IMR-90 (cell line): ENCODE measurements around the gene SUB1. TPM values are rescaled to one million over a fixed set of nuclear protein-coding genes. Genes with fewer than 3 reads are reported as not detected.

ENCODE experiments used
- ATAC-seq: fragments of 200-7000 bp; cut with Tn5 transposase; 2 replicates; pipeline ENCODE4 v1.9.1; 2020; ENCODE audit warnings: low read depth, mild to moderate bottlenecking, moderate library complexity
- BruUV-seq: library from RNA; stranded (reverse); fragments of 400-500 nt; replicated peaks from 2 replicates; lab custom pipeline; 2021; lab: Mats Ljungman, UMichigan
- CTCF ChIA-PET: fragments of 300-600 bp; formaldehyde crosslinking; extraction: SDS; loops from one replicate; lab custom pipeline; 2021; ENCODE audit warnings: antibody characterized with exemption; lab: Yijun Ruan, JAX
- POLR2A ChIA-PET: fragments of 300-600 bp; sonication (Branson Sonifier 250); formaldehyde crosslinking; loops from one replicate; lab custom pipeline; 2022; ENCODE audit warnings: antibody characterized with exemption; ENCODE audit not compliant: unreplicated experiment; lab: Charles Lee
- DNase-seq: peaks from one replicate; pipeline ENCODE4 v3.0.0; 2013
- H2AFZ ChIP-seq: replicated peaks from 2 replicates; pipeline ENCODE3; 2013; ENCODE audit warnings: low read length, mild to moderate bottlenecking; ENCODE audit not compliant: poor library complexity
- H2AK5ac ChIP-seq: 2 replicates; pipeline ENCODE4 v1.6.1; 2013; ENCODE audit warnings: low read depth, low read length, inconsistent platforms
- H2AK9ac ChIP-seq: replicated peaks from 2 replicates; pipeline ENCODE3; 2013; ENCODE audit warnings: mild to moderate bottlenecking, low read depth, low read length, moderate library complexity; ENCODE audit not compliant: poor library complexity
- H2BK120ac ChIP-seq: 2 replicates; pipeline ENCODE4 v1.6.1; 2013; ENCODE audit warnings: low read depth, low read length, inconsistent platforms
- H2BK15ac ChIP-seq: 3 replicates; pipeline ENCODE4 v1.6.1; 2013; ENCODE audit warnings: low read depth, low read length, inconsistent platforms
- H2BK20ac ChIP-seq: 2 replicates; pipeline ENCODE4 v1.6.1; 2013; ENCODE audit warnings: low read depth, mild to moderate bottlenecking, inconsistent platforms, low read length, moderate library complexity
- H2BK5ac ChIP-seq: 2 replicates; pipeline ENCODE4 v1.6.1; 2013; ENCODE audit warnings: mild to moderate bottlenecking, low read depth, low read length, inconsistent platforms; ENCODE audit not compliant: poor library complexity, severe bottlenecking
- H3K14ac ChIP-seq: replicated peaks from 2 replicates; pipeline ENCODE4 v1.6.1; 2013; ENCODE audit warnings: low read depth, low read length, inconsistent platforms
- H3K18ac ChIP-seq: 2 replicates; pipeline ENCODE4 v1.6.1; 2013; ENCODE audit warnings: low read depth, low read length, control low read depth
- H3K23ac ChIP-seq: 2 replicates; pipeline ENCODE4 v1.6.1; 2013; ENCODE audit warnings: low read depth, low read length, inconsistent platforms
- H3K27ac ChIP-seq: 2 replicates; pipeline ENCODE4 v1.5.1; 2013; ENCODE audit warnings: mild to moderate bottlenecking, control low read depth, low read length; ENCODE audit not compliant: insufficient read depth
- H3K27me3 ChIP-seq: 2 replicates; pipeline ENCODE4 v1.6.1; 2013; ENCODE audit warnings: low read length; ENCODE audit not compliant: control insufficient read depth, insufficient read depth
- H3K36me3 ChIP-seq: 2 replicates; pipeline ENCODE4 v1.6.1; 2013; ENCODE audit warnings: low read length, mixed read lengths; ENCODE audit not compliant: control insufficient read depth, insufficient read depth
- H3K4ac ChIP-seq: 2 replicates; pipeline ENCODE4 v1.6.1; 2013; ENCODE audit warnings: low read depth, low read length, inconsistent platforms
- H3K4me1 ChIP-seq: 2 replicates; pipeline ENCODE4 v1.6.1; 2013; ENCODE audit warnings: low read length, mixed read lengths; ENCODE audit not compliant: control insufficient read depth, insufficient read depth
- H3K4me2 ChIP-seq: 2 replicates; pipeline ENCODE4 v1.6.1; 2013; ENCODE audit warnings: low read depth, mild to moderate bottlenecking, control low read depth, low read length, moderate library complexity
- H3K4me3 ChIP-seq: 2 replicates; pipeline ENCODE4 v1.5.1; 2013; ENCODE audit warnings: low read depth, mild to moderate bottlenecking, control low read depth, low read length, moderate library complexity; ENCODE audit not compliant: insufficient read depth
- H3K56ac ChIP-seq: 2 replicates; pipeline ENCODE4 v1.6.1; 2013; ENCODE audit warnings: low read length, inconsistent platforms; ENCODE audit not compliant: insufficient read depth; ENCODE audit errors: extremely low read depth
- H3K79me1 ChIP-seq, 2 experiments: 2 replicates each; pipeline ENCODE4 v1.6.1; 2013; ENCODE audit warnings: low read length in 2 of 2, inconsistent platforms in 1 of 2, low read depth in 1 of 2
- H3K9ac ChIP-seq: 2 replicates; pipeline ENCODE4 v1.6.1; 2013; ENCODE audit warnings: low read depth, low read length, control low read depth
- H3K9me1 ChIP-seq: 2 replicates; pipeline ENCODE4 v1.6.1; 2013; ENCODE audit warnings: low read length, inconsistent platforms; ENCODE audit not compliant: insufficient read depth
- H3K9me3 ChIP-seq: 2 replicates; pipeline ENCODE4 v1.6.1; 2013; ENCODE audit warnings: low read length; ENCODE audit not compliant: control insufficient read depth, insufficient read depth
- H4K20me1 ChIP-seq: 2 replicates; pipeline ENCODE4 v1.6.1; 2013; ENCODE audit warnings: low read length, inconsistent platforms; ENCODE audit not compliant: insufficient read depth
- H4K5ac ChIP-seq: 2 replicates; pipeline ENCODE4 v1.6.1; 2013; ENCODE audit warnings: mild to moderate bottlenecking, low read depth, low read length, control low read depth
- H4K8ac ChIP-seq, 2 experiments: 2 replicates each; pipeline ENCODE4 v1.6.1; 2013; ENCODE audit warnings: low read depth in 2 of 2, low read length in 2 of 2, control low read depth in 1 of 2, inconsistent platforms in 1 of 2
- H4K91ac ChIP-seq: 2 replicates; pipeline ENCODE4 v1.6.1; 2013; ENCODE audit warnings: low read depth, low read length, inconsistent platforms; ENCODE audit not compliant: insufficient read depth
- CEBPB ChIP-seq: IDR thresholded peaks from 2 replicates; pipeline ENCODE4 v1.6.1; 2012; ENCODE audit warnings: low read depth, low read length, improper control_type of control experiment
- CTCF ChIP-seq: conservative IDR thresholded peaks from 2 replicates; pipeline ENCODE4 v1.5.1; 2012; ENCODE audit warnings: mild to moderate bottlenecking, low read depth, low read length, improper control_type of control experiment
- ELK1 ChIP-seq: fragments of 150-350 bp; IDR thresholded peaks from 2 replicates; pipeline ENCODE4 v1.6.1; 2016; ENCODE audit warnings: low read depth, mild to moderate bottlenecking, low read length, moderate library complexity, borderline replicate concordance
- FOS ChIP-seq: fragments of 150-350 bp; IDR thresholded peaks from 2 replicates; pipeline ENCODE4 v1.6.1; 2016; ENCODE audit warnings: low read depth, low read length
- MAZ ChIP-seq: IDR thresholded peaks from 2 replicates; pipeline ENCODE4 v1.6.1; 2012; ENCODE audit warnings: low read depth, mild to moderate bottlenecking, low read length, improper control_type of control experiment, moderate library complexity, borderline replicate concordance
- MXI1 ChIP-seq: IDR thresholded peaks from 2 replicates; pipeline ENCODE4 v1.6.1; 2012; ENCODE audit warnings: low read depth, mild to moderate bottlenecking, low read length, moderate library complexity, borderline replicate concordance
- NFE2L2 ChIP-seq: fragments of 150-350 bp; IDR thresholded peaks from 2 replicates; pipeline ENCODE4 v1.6.1; 2016; ENCODE audit warnings: low read depth, mild to moderate bottlenecking, low read length
- POLR2A ChIP-seq: IDR thresholded peaks from 2 replicates; pipeline ENCODE4 v1.6.1; 2012; ENCODE audit warnings: mild to moderate bottlenecking, low read depth, low read length
- RAD21 ChIP-seq: IDR thresholded peaks from 2 replicates; pipeline ENCODE4 v1.6.1; 2012; ENCODE audit warnings: low read length, improper control_type of control experiment
- RCOR1 ChIP-seq: IDR thresholded peaks from 2 replicates; pipeline ENCODE4 v1.6.1; 2012; ENCODE audit warnings: mild to moderate bottlenecking, low read length, improper control_type of control experiment; ENCODE audit not compliant: insufficient replicate concordance
- RFX5 ChIP-seq: IDR thresholded peaks from 2 replicates; pipeline ENCODE4 v1.8.0; 2012; ENCODE audit warnings: low read depth, mild to moderate bottlenecking, low read length, moderate library complexity
- SMC3 ChIP-seq: fragments of 150-350 bp; IDR thresholded peaks from 2 replicates; pipeline ENCODE4 v1.6.1; 2016; ENCODE audit warnings: low read depth, mild to moderate bottlenecking, antibody characterized with exemption, low read length, moderate library complexity
- WGBS, 2 experiments: methylation state at CpG; one replicate each; pipeline versions ENCODE4 v1.1.5 to v1.1.7; 2013; ENCODE audit warnings: missing lambda C conversion rate in 2 of 2; ENCODE audit not compliant: insufficient read length in 1 of 2; ENCODE audit errors: extremely low coverage in 2 of 2; 5-methylcytosine and 5-hydroxymethylcytosine counted together
- dilution Hi-C: fragments of 300-500 bp; cut with HindIII; formaldehyde crosslinking; loops from one replicate; pipeline ENCODE4 v1.14.3; 2018; ENCODE audit warnings: low sequenced_read_pairs; ENCODE audit not compliant: unreplicated experiment
- in situ Hi-C: fragments of 300-500 bp; cut with MboI; formaldehyde crosslinking; loops from 3 replicates; pipeline ENCODE4 v1.14.3; 2019; ENCODE audit warnings: low sequenced_read_pairs, inconsistent platforms, mixed read lengths
- intact Hi-C: fragments of 100-400 bp; cut with micrococcal nuclease; formaldehyde crosslinking; loops from 2 replicates; pipeline ENCODE4 v1.10.0; 2022
- polyA plus RNA-seq, 3 experiments: library from polyadenylated mRNA; depleted of rRNA; stranded (reverse); fragments of >200 nt; gene quantifications; 2 replicates each; pipeline ENCODE4 v1.2.3, GENCODE V29; 2012; ENCODE audit warnings: low replicate concordance in 1 of 3
- total RNA-seq: library from RNA; depleted of rRNA; stranded (reverse); fragments of >200 nt; gene quantifications from 2 replicates; pipeline ENCODE4 v1.2.3, GENCODE V29; 2012
- TF ChIP-seq, protein P1 (sequence below): fragments of 150-350 bp; IDR thresholded peaks from 2 replicates; pipeline ENCODE4 v1.6.1; 2017; ENCODE audit warnings: mild to moderate bottlenecking, antibody characterized with exemption, low read length, low read depth

Gene SUB1
- total and polyA plus RNA-seq, 2 of the 4 experiments (the other 2 are of a cell fraction) = 19.5 to 155 TPM

DNA sequence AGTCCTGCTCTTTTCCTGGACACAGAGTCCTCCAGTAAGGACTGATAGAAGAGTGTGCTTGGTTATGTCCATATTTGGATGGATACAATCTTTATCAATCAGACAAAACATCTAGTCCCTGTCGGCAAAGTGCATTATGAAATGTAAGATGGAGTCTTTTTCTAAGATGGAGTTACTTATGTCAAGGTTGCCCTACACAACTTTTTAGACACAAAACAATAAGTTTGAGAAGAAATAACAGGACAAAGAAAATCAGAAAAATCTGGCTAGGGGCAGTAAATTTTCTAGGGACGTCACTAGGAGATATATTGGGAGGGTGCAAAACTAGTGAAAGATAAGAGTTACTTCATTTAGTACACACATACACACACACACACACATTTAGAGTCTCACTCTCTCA lies 23.3 kb upstream of the SUB1 start:
- H3K4me1 ChIP-seq = no peaks in the 10 kb centered on the region
- H3K4ac ChIP-seq = no peak overlapping the region
- H4K5ac ChIP-seq = no peak overlapping the region
- ChIA-PET CTCF (interaction anchor here (1.4 kb wide), 1 partner anchor 28 kb away, joined by 3 read pairs; no protein-coding TSS in a partner anchor), POLR2A (no interaction called here)
- no peak overlapping the region for H3K23ac ChIP-seq
- H2BK120ac ChIP-seq = no peak overlapping the region
- no peak overlapping the region for H3K4me2 ChIP-seq
- 0 out of 2 replicates have a peak, but pooled peaks cover 4% of the 10 kb centered on the region for H3K9me3 ChIP-seq
- no peak overlapping the region for H3K56ac ChIP-seq
- no peak overlapping the region for H2AFZ ChIP-seq
- TF ChIP-seq MXI1 = no peak
- TF ChIP-seq RAD21 = no peak
- no peak for TF ChIP-seq FOS
- TF ChIP-seq NFE2L2 = no peak
- no peak for TF ChIP-seq POLR2A
- TF ChIP-seq RCOR1 = no peak
- TF ChIP-seq CEBPB = no peak
- no peak for TF ChIP-seq ELK1
- TF ChIP-seq SMC3 = no peak
- TF ChIP-seq CTCF = no peak
- TF ChIP-seq, protein P1, sequence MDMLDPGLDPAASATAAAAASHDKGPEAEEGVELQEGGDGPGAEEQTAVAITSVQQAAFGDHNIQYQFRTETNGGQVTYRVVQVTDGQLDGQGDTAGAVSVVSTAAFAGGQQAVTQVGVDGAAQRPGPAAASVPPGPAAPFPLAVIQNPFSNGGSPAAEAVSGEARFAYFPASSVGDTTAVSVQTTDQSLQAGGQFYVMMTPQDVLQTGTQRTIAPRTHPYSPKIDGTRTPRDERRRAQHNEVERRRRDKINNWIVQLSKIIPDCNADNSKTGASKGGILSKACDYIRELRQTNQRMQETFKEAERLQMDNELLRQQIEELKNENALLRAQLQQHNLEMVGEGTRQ = no peak
- TF ChIP-seq RFX5 = no peak
- TF ChIP-seq MAZ = no peak
- no peaks in the 10 kb centered on the region for H3K36me3 ChIP-seq
- WGBS, 2 experiments = no CpG with 5 or more reads among the region's 2 CpGs
- H3K27me3 ChIP-seq = peaks cover 4% of the 10 kb centered on the region; the same call in 1 of the 2 replicates
- no peak overlapping the region for H3K4me3 ChIP-seq
- intact Hi-C loops = no loop called here
- no peak for DNase-seq
- H3K18ac ChIP-seq = no peak overlapping the region
- H3K9me1 ChIP-seq = no peaks in the 10 kb centered on the region; the same call in 1 of the 2 replicates
- dilution Hi-C loops = no loop called here
- H2BK20ac ChIP-seq = no peak overlapping the region
- H4K20me1 ChIP-seq = no peaks in the 10 kb centered on the region
- H2BK5ac ChIP-seq = no peak overlapping the region
- H2AK9ac ChIP-seq = no peak overlapping the region
- in situ Hi-C loops = no loop called here
- H3K79me1 ChIP-seq = no peaks in the 10 kb centered on the region
- H3K14ac ChIP-seq = no peak overlapping the region
- no peak overlapping the region for H3K27ac ChIP-seq
- no peak overlapping the region for H4K8ac ChIP-seq
- ATAC-seq = no peak
- H2BK15ac ChIP-seq = no peak overlapping the region
- BruUV-seq = no TSS peak
- H4K91ac ChIP-seq = no peak overlapping the region
- no peak overlapping the region for H2AK5ac ChIP-seq
- H3K9ac ChIP-seq = no peak overlapping the region
